Endothelial cell of hepatic sinusoid (primary cell): Measurements from ENCODE around the gene EIF5A.

ENCODE experiments used
- in situ Hi-C: cut with HindIII; loops from 2 replicates; pipeline ENCODE4 v1.10.0; 2017; ENCODE audit warnings: low sequenced_read_pairs

Gene EIF5A

GRCh38 chr17:7306911-7307685 is at the start of gene EIF5A:
EIF5A (plus strand) TSS chr17:7307628; CDS start chr17:7309636, 2,008 bp downstream.
- in situ Hi-C loops = no loop called here

- in situ Hi-C loops = no loop called here
Observed at GRCh38 chr17:7258731-7259554, 48.5 kb upstream of the EIF5A start.

- in situ Hi-C loops = no loop called here
Observed at GRCh38 chr17:7259555-7259889, 47.9 kb upstream of the EIF5A start.

GRCh38 chr17:7260151-7260550 is 47.3 kb upstream of the EIF5A start:
- in situ Hi-C loops = no loop called here

GRCh38 chr17:7260651-7261378 is 46.6 kb upstream of the EIF5A start:
- in situ Hi-C loops = no loop called here

- in situ Hi-C loops = no loop called here
Observed at GRCh38 chr17:7261379-7262191, 45.8 kb upstream of the EIF5A start.

- in situ Hi-C loops = no loop called here
Observed at GRCh38 chr17:7262192-7262934, 45.1 kb upstream of the EIF5A start, which contains the start of gene CLDN7. CLDN7 (minus strand) TSS chr17:7262478; CDS start chr17:7262043, 435 bp downstream.

GRCh38 chr17:7262935-7263800 is 44.3 kb upstream of the EIF5A start:
- in situ Hi-C loops = no loop called here

- in situ Hi-C loops = no loop called here
Observed at GRCh38 chr17:7263801-7264078, 43.7 kb upstream of the EIF5A start.

- in situ Hi-C loops = no loop called here
Observed at GRCh38 chr17:7266784-7267183, 40.6 kb upstream of the EIF5A start.

GRCh38 chr17:7279448-7279847 is 28.0 kb upstream of the EIF5A start:
- in situ Hi-C loops = no loop called here

- in situ Hi-C loops = no loop called here
Observed at GRCh38 chr17:7280519-7281073, 26.8 kb upstream of the EIF5A start.

- in situ Hi-C loops = no loop called here
Observed at GRCh38 chr17:7281074-7281952, 26.1 kb upstream of the EIF5A start, which contains the start of gene SLC2A4. SLC2A4 (plus strand) TSS chr17:7281718; CDS start chr17:7281935, 217 bp downstream.

GRCh38 chr17:7281953-7282751 is 25.3 kb upstream of the EIF5A start:
- in situ Hi-C loops = no loop called here

- in situ Hi-C loops = no loop called here
Observed at GRCh38 chr17:7282752-7283321, 24.6 kb upstream of the EIF5A start.

- in situ Hi-C loops = no loop called here
Observed at GRCh38 chr17:7283471-7284216, 23.8 kb upstream of the EIF5A start.
